ENCODE data around the gene MPDU1.

GRCh38 chr17:7549401-7550055 lies 34.1 kb upstream of the MPDU1 start:
- TF ChIP-seq POLR2A (IDR thresholded peaks at IDR 0.05) (no peak), CTCF (IDR thresholded peaks at IDR 0.05) (peak in 1 of 6 experiments; percentile 22)
